Activated CD8-positive, alpha-beta T cell treated with anti-CD3 and anti-CD28 coated beads for 36 hours (primary cell): ENCODE measurements around the gene MFN1. TPM values are rescaled to one million over a fixed set of nuclear protein-coding genes. Genes with fewer than 3 reads are reported as not detected.

Experiments
- ATAC-seq: fragments of 200-7000 bp; cut with Tn5 transposase; one replicate; pipeline ENCODE4 v1.10.0; 2021; ENCODE audit warnings: mild to moderate bottlenecking, moderate library complexity
- CTCF ChIA-PET: fragments of 350-600 bp; sonication (Branson Sonifier 250); formaldehyde crosslinking; loops from one replicate; lab custom pipeline; 2021; ENCODE audit warnings: antibody characterized with exemption; lab: Charles Lee
- POLR2A ChIA-PET: fragments of 350-600 bp; sonication (Branson Sonifier 250); formaldehyde crosslinking; loops from one replicate; lab custom pipeline; 2021; ENCODE audit warnings: antibody characterized with exemption; lab: Charles Lee
- DNase-seq: peaks from one replicate; pipeline ENCODE4 v3.0.0-alpha.2; 2020
- H3K27ac Mint-ChIP-seq: one replicate; pipeline ENCODE4 v1.8.0; 2021; ENCODE audit warnings: mild to moderate bottlenecking, mixed read lengths
- H3K27me3 Mint-ChIP-seq: one replicate; pipeline ENCODE4 v1.8.0; 2021; ENCODE audit warnings: mixed read lengths
- H3K36me3 Mint-ChIP-seq: one replicate; pipeline ENCODE4 v1.8.0; 2021; ENCODE audit warnings: low read depth, mixed read lengths
- H3K4me1 Mint-ChIP-seq: one replicate; pipeline ENCODE4 v1.8.0; 2021; ENCODE audit warnings: low read depth, mixed read lengths
- H3K4me3 Mint-ChIP-seq: one replicate; pipeline ENCODE4 v1.8.0; 2021; ENCODE audit warnings: mild to moderate bottlenecking, moderate library complexity, mixed read lengths
- H3K9me3 Mint-ChIP-seq: one replicate; pipeline ENCODE4 v1.8.0; 2021; ENCODE audit warnings: mixed read lengths
- CTCF ChIP-seq: fragments of 200-600 bp; IDR thresholded peaks from one replicate; pipeline ENCODE4 v1.8.0; 2022; ENCODE audit warnings: antibody characterized with exemption, mild to moderate bottlenecking
- intact Hi-C: fragments of 100-400 bp; cut with micrococcal nuclease; formaldehyde crosslinking; loops from one replicate; pipeline ENCODE4 v1.10.0; 2022
- total RNA-seq, 2 experiments: library from RNA; stranded (reverse); gene quantifications; one replicate each; pipeline ENCODE4 v1.2.3, GENCODE V29; 2021

The MFN1 gene
- total RNA-seq, 2 experiments from 2014 or later: 31.9 to 34.8 TPM

DNA sequence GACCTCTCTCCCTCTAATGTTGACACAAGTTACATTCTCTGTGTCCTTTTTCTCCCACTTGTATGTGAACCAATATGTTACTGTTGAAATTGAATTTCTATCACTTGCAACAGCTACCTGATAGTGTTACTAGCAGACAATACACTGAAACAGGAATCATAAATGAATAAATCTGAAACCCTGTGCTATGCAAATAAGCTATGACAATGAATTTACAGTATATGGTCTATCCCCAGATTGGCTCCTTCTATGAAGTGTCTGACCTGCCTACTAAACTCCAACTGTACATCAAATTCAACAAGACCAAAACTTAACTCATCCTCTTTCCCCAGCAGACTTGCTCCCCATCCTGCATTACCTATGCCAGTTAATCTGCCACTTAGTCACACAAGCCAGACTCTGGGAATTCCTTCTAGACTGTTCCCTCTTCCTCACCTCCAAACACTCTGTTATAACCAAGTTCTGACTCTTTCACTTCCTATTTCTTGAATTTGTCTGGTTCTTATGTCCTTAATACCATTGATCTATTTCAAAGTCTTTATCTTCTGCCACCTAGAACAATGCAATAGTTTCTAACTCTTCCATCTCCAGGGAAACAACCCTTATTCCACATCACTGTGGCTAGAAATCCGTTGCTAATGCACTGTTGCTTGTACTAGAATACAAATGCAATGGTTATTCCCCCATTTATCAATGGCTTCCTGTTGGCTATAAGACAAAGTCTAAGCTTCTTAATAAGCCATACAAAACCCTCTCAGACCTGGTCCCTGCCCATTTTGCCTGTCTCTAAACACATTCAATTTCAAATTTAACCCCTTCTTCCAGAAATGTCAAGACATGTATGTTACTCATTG is 38.1 kb upstream of the MFN1 start:
- no peak for ATAC-seq
- intact Hi-C loops: no loop called here

GRCh38 chr3:179318876-179319275 is 28.6 kb upstream of the MFN1 start:
- no peaks in the 10 kb centered on the region for H3K27me3 Mint-ChIP-seq
- no peak for ATAC-seq
- no peak overlapping the region for H3K27ac Mint-ChIP-seq
- ChIA-PET POLR2A (interaction anchor here (1.2 kb wide), 1 partner anchor 214 kb away, joined by 3 read pairs; no protein-coding TSS in a partner anchor), CTCF (interaction anchor here (1.3 to 3.7 kb wide), 2 partner anchors 213 to 303 kb away, joined by 3 to 25 read pairs; no protein-coding TSS in a partner anchor)
- no peaks in the 10 kb centered on the region for H3K9me3 Mint-ChIP-seq
- peaks cover 21% of the 10 kb centered on the region for H3K4me1 Mint-ChIP-seq
- no peak for TF ChIP-seq CTCF
- no peak for DNase-seq
- intact Hi-C loops: no loop called here
- H3K4me3 Mint-ChIP-seq: no peak overlapping the region
- H3K36me3 Mint-ChIP-seq: peaks cover 2% of the 10 kb centered on the region

More for the DNA sequence above, 38.1 kb upstream of the MFN1 start:
- no peaks in the 10 kb centered on the region for H3K36me3 Mint-ChIP-seq
- peaks cover 1% of the 10 kb centered on the region for H3K27me3 Mint-ChIP-seq
- no peak overlapping the region for H3K4me3 Mint-ChIP-seq
- ChIA-PET CTCF (interaction anchor here (0.6 kb wide), 1 partner anchor 163 kb away, joined by 3 read pairs; no protein-coding TSS in a partner anchor), POLR2A (no interaction called here)
- no peaks in the 10 kb centered on the region for H3K9me3 Mint-ChIP-seq
- no peak overlapping the region for H3K27ac Mint-ChIP-seq
- DNase-seq: no peak
- no peaks in the 10 kb centered on the region for H3K4me1 Mint-ChIP-seq
- no peak for TF ChIP-seq CTCF

DNA sequence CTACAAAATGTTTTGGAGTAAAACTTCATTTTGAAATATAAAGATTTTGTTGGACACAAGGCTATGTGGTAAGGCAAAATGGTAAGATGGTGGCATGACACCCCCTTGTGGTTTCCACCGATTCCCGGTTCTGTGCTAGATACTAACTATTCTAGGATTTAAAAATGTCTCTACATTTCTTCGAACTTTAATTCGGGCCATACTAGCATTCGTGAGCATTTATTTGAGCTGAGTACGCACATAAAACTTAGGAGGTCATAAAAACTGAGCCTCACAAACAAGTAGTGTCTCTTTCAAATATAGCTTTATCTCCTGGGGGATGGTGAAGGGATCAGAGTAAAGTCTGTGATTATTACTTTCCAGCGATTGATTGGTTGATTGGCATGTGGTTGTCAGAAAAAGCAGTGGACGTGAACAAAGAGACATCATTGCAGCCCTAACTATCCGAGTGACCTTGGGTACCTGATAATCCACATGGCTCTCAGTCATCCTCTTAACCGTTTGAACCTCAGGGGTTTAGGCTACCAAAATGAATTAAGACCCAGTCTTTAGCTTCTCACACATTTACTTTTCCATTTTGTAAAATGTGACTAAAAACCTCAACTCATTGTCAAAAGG is 25.7 kb upstream of the MFN1 start:
- Mint-ChIP-seq H3K4me1 (peaks cover 27% of the 10 kb centered on the region), H3K9me3 (no peaks in the 10 kb centered on the region), H3K4me3 (peak overlapping the region; percentile 94), H3K27ac (peak overlapping the region; percentile 88), H3K36me3 (peaks cover 17% of the 10 kb centered on the region), H3K27me3 (no peaks in the 10 kb centered on the region)
- ATAC-seq: no peak
- TF ChIP-seq CTCF: peak; percentile 42
- POLR2A ChIA-PET: interaction anchor here (0.5 to 2.7 kb wide), 8 partner anchors 26 to 305 kb away, joined by 3 to 15 read pairs (median 4); partner anchors contain the start of gene ZMAT3
- CTCF ChIA-PET: interaction anchor here (0.6 to 3.7 kb wide), 19 partner anchors 10 to 319 kb away, joined by 3 to 25 read pairs (median 3); partner anchors contain the start of genes PIK3CA and ZMAT3
- intact Hi-C loops: loop anchor here (5.0 kb wide), 1 partner anchor 241 kb away; the partner anchor contains the start of gene ACTL6A
- peak; percentile 46 for DNase-seq

- CTCF ChIA-PET: interaction anchor here (0.6 to 3.7 kb wide), 17 partner anchors 10 to 307 kb away, joined by 3 to 25 read pairs (median 4); partner anchors contain the start of genes PIK3CA and ZMAT3
- Mint-ChIP-seq H3K27ac (peak within 1 kb of the TSS; percentile 94), H3K27me3 (no peaks in the 10 kb centered on the region), H3K4me3 (peak within 1 kb of the TSS; percentile 94), H3K9me3 (no peaks in the 10 kb centered on the region), H3K4me1 (peaks cover 32% of the 10 kb centered on the region), H3K36me3 (peaks cover 21% of the 10 kb centered on the region)
- intact Hi-C loops: loop anchor here (5.0 kb wide), 1 partner anchor 240 kb away; the partner anchor contains the start of gene ACTL6A
- peak; percentile 87 for TF ChIP-seq CTCF
- POLR2A ChIA-PET: interaction anchor here (0.5 to 3.9 kb wide), 14 partner anchors 15 to 306 kb away, joined by 3 to 22 read pairs (median 4); partner anchors contain the start of genes MFN1, PIK3CA and ZMAT3
- ATAC-seq (peak; percentile 89), DNase-seq (peak; percentile 86)
These were observed 25.0 kb upstream of the MFN1 start, which contains the start of gene ZNF639 for GRCh38 chr3:179322286-179323196. Gene ZNF639, plus strand, starts transcription at chr3:179323031. Its CDS starts 5,263 bp downstream, at chr3:179328294.
